CD8-positive, alpha-beta memory T cell (primary cell): ENCODE measurements around the gene YOD1. TPM values are rescaled to one million over a fixed set of nuclear protein-coding genes. Genes with fewer than 3 reads are reported as not detected.

Experiments used
- CTCF ChIA-PET: fragments of 350-600 bp; sonication (Branson Sonifier 250); formaldehyde crosslinking; loops from one replicate; lab custom pipeline; 2021; ENCODE audit warnings: antibody characterized with exemption; lab: Charles Lee
- POLR2A ChIA-PET: fragments of 350-600 bp; sonication (Branson Sonifier 250); formaldehyde crosslinking; loops from one replicate; lab custom pipeline; 2021; ENCODE audit warnings: antibody characterized with exemption; lab: Charles Lee
- DNase-seq, 5 donors: peaks; one replicate each; pipeline versions ENCODE4 v3.0.0 to v3.0.0-alpha.2; 2020 to 2022; ENCODE audit warnings: mixed read lengths in 1 of 5
- H3K27ac ChIP-seq: one replicate; pipeline ENCODE4 v1.7.0; 2013; ENCODE audit warnings: low read depth, mild to moderate bottlenecking, low read length, moderate library complexity
- H3K27me3 ChIP-seq: 2 replicates; pipeline ENCODE4 v1.7.0; 2013; ENCODE audit warnings: low read length, mild to moderate bottlenecking; ENCODE audit not compliant: insufficient read depth, poor library complexity, severe bottlenecking
- H3K36me3 ChIP-seq: 2 replicates; pipeline ENCODE4 v1.7.0; 2013; ENCODE audit warnings: mild to moderate bottlenecking, low read length, moderate library complexity; ENCODE audit not compliant: insufficient read depth
- H3K4me1 ChIP-seq: 2 replicates; pipeline ENCODE4 v1.7.0; 2013; ENCODE audit warnings: mild to moderate bottlenecking, low read length, moderate library complexity; ENCODE audit not compliant: insufficient read depth
- H3K4me3 ChIP-seq: 2 replicates; pipeline ENCODE4 v1.7.0; 2013; ENCODE audit warnings: mild to moderate bottlenecking, low read length
- H3K9me3 ChIP-seq: 2 replicates; pipeline ENCODE4 v1.7.0; 2013; ENCODE audit warnings: mild to moderate bottlenecking, low read length
- H3K27ac Mint-ChIP-seq, 8 donors: one replicate each; pipeline ENCODE4 v1.8.0; 2020 to 2021; ENCODE audit warnings: mixed read lengths in 8 of 8, mild to moderate bottlenecking in 6 of 8, inconsistent platforms in 3 of 8, moderate library complexity in 3 of 8
- H3K27me3 Mint-ChIP-seq, 2 donors: one replicate each; pipeline ENCODE4 v1.8.0; 2020 to 2021; ENCODE audit warnings: mixed read lengths in 2 of 2, mild to moderate bottlenecking in 1 of 2, moderate library complexity in 1 of 2
- H3K36me3 Mint-ChIP-seq, 3 donors: one replicate each; pipeline ENCODE4 v1.8.0; 2020 to 2021; ENCODE audit warnings: mixed read lengths in 3 of 3, inconsistent platforms in 1 of 3, mild to moderate bottlenecking in 1 of 3
- H3K4me1 Mint-ChIP-seq, 3 donors: one replicate each; pipeline ENCODE4 v1.8.0; 2020 to 2021; ENCODE audit warnings: mixed read lengths in 3 of 3, inconsistent platforms in 1 of 3, mild to moderate bottlenecking in 1 of 3
- H3K4me3 Mint-ChIP-seq, 7 donors: one replicate each; pipeline ENCODE4 v1.8.0; 2020 to 2021; ENCODE audit warnings: mixed read lengths in 7 of 7, mild to moderate bottlenecking in 6 of 7, moderate library complexity in 4 of 7, inconsistent platforms in 2 of 7
- H3K9me3 Mint-ChIP-seq, 5 donors: one replicate each; pipeline ENCODE4 v1.8.0; 2020 to 2022; ENCODE audit warnings: mixed read lengths in 5 of 5, mild to moderate bottlenecking in 3 of 5, moderate library complexity in 2 of 5, inconsistent platforms in 1 of 5
- polyA plus RNA-seq: library from polyadenylated mRNA; unstranded; fragments of 300-500 nt; fragmentation: Illumina TruSeq; gene quantifications from one replicate; pipeline ENCODE4 v1.2.3, GENCODE V29; 2021
- total RNA-seq, 2 experiments: library from RNA; stranded (reverse); gene quantifications; one replicate each; pipeline ENCODE4 v1.2.3, GENCODE V29; 2021

The YOD1 gene
- total and polyA plus RNA-seq, 3 experiments from 2014 or later = 0.98 to 10.6 (median 10.3) TPM

GRCh38 chr1:207052911-207053769 lies 2.1 kb upstream of the YOD1 start, which contains the start of gene PFKFB2:
Gene PFKFB2, plus strand, starts transcription at chr1:207053275. Its CDS starts 1,443 bp downstream, at chr1:207054718.
- POLR2A ChIA-PET = interaction anchor here (0.6 to 1.5 kb wide), 3 partner anchors 19 to 508 kb away, joined by 3 to 7 read pairs (median 6); partner anchors contain the start of gene CD55
- Histone ChIP-seq H3K4me1 (peaks cover 29% of the 10 kb centered on the region), H3K9me3 (no peaks in the 10 kb centered on the region), H3K27ac (peak within 1 kb of the TSS; percentile 91), H3K4me3 (peak within 1 kb of the TSS; percentile 86), H3K36me3 (peaks cover 13% of the 10 kb centered on the region), H3K27me3 (no peaks in the 10 kb centered on the region)
- peaks cover 0 to 29% (median 0%) of the 10 kb centered on the region in 3 donors for H3K36me3 Mint-ChIP-seq
- DNase-seq = peak; percentile 90 to 97 (median 93)
- peak within 1 kb of the TSS; percentile 84 to 99 (median 94) for H3K27ac Mint-ChIP-seq
- H3K4me1 Mint-ChIP-seq = peaks cover 37 to 53% (median 43%) of the 10 kb centered on the region in 3 donors
- no peaks in the 10 kb centered on the region for H3K9me3 Mint-ChIP-seq
- H3K27me3 Mint-ChIP-seq = peaks cover 1 to 4% of the 10 kb centered on the region in 2 donors
- CTCF ChIA-PET = interaction anchor here (1.0 to 2.3 kb wide), 8 partner anchors 9 to 353 kb away, joined by 3 to 15 read pairs (median 4); no protein-coding TSS in a partner anchor
- peak within 1 kb of the TSS; percentile 97 to 100 (median 98) for H3K4me3 Mint-ChIP-seq

GRCh38 chr1:207050480-207051190 lies 373 bp downstream of the YOD1 start:
- Mint-ChIP-seq H3K9me3 (no peaks in the 10 kb centered on the region), H3K36me3 (peaks cover 0 to 51% (median 4%) of the 10 kb centered on the region in 3 donors), H3K27ac (peak overlapping the region; percentile 81 to 98 (median 96)), H3K4me1 (peaks cover 51 to 78% (median 68%) of the 10 kb centered on the region in 3 donors), H3K27me3 (peaks cover 0 to 1% of the 10 kb centered on the region in 2 donors), H3K4me3 (peak overlapping the region; percentile 97 to 100 (median 98))
- Histone ChIP-seq H3K27ac (peak overlapping the region; percentile 91), H3K4me3 (peak overlapping the region; percentile 91), H3K4me1 (peaks cover 39% of the 10 kb centered on the region), H3K9me3 (no peaks in the 10 kb centered on the region), H3K27me3 (no peaks in the 10 kb centered on the region), H3K36me3 (peaks cover 16% of the 10 kb centered on the region)
- ChIA-PET POLR2A (no interaction called here), CTCF (interaction anchor here (0.9 to 2.6 kb wide), 11 partner anchors 7 to 448 kb away, joined by 3 to 21 read pairs (median 3); no protein-coding TSS in a partner anchor)
- peak; percentile 84 to 93 (median 86) for DNase-seq

GRCh38 chr1:207049974-207050391 lies 1.0 kb downstream of the YOD1 start:
- Histone ChIP-seq H3K36me3 (peaks cover 16% of the 10 kb centered on the region), H3K27ac (peak overlapping the region; percentile 91), H3K9me3 (no peaks in the 10 kb centered on the region), H3K27me3 (no peaks in the 10 kb centered on the region), H3K4me3 (peak overlapping the region; percentile 91), H3K4me1 (peaks cover 39% of the 10 kb centered on the region)
- Mint-ChIP-seq H3K27ac (peak overlapping the region; percentile 66 to 98 (median 96)), H3K4me3 (peak overlapping the region; percentile 97 to 100 (median 98)), H3K27me3 (peaks cover 0 to 1% of the 10 kb centered on the region in 2 donors), H3K36me3 (peaks cover 0 to 54% (median 6%) of the 10 kb centered on the region in 3 donors), H3K9me3 (no peaks in the 10 kb centered on the region), H3K4me1 (peaks cover 55 to 85% (median 75%) of the 10 kb centered on the region in 3 donors)
- DNase-seq = peak; percentile 25 to 68 (median 48)
- ChIA-PET CTCF (interaction anchor here (0.9 to 2.6 kb wide), 12 partner anchors 8 to 449 kb away, joined by 3 to 21 read pairs (median 4); partner anchors contain the start of gene C1orf116), POLR2A (interaction anchor here (0.7 kb wide), 1 partner anchor 221 kb away, joined by 3 read pairs; no protein-coding TSS in a partner anchor)

GRCh38 chr1:207049514-207049913 lies 1.5 kb downstream of the YOD1 start:
- H3K27me3 Mint-ChIP-seq = peaks cover 0 to 1% of the 10 kb centered on the region in 2 donors
- H3K27ac ChIP-seq = peak overlapping the region; percentile 91
- CTCF ChIA-PET = interaction anchor here (0.9 to 2.6 kb wide), 10 partner anchors 8 to 449 kb away, joined by 3 to 21 read pairs (median 4); partner anchors contain the start of gene C1orf116

GRCh38 chr1:207049054-207049453 lies 2.0 kb downstream of the YOD1 start:
- Histone ChIP-seq H3K36me3 (peaks cover 16% of the 10 kb centered on the region), H3K27ac (peak overlapping the region; percentile 91), H3K9me3 (no peaks in the 10 kb centered on the region), H3K27me3 (no peaks in the 10 kb centered on the region), H3K4me1 (peaks cover 39% of the 10 kb centered on the region), H3K4me3 (no peak overlapping the region)
- Mint-ChIP-seq H3K27ac (peak overlapping the region in 4 of 8 donors; percentile 2 to 98 (median 56)), H3K4me1 (peaks cover 57 to 89% (median 84%) of the 10 kb centered on the region in 3 donors), H3K4me3 (peak overlapping the region in 4 of 7 donors; percentile 0 to 100 (median 98)), H3K27me3 (peaks cover 0 to 1% of the 10 kb centered on the region in 2 donors), H3K36me3 (peaks cover 0 to 61% (median 6%) of the 10 kb centered on the region in 3 donors), H3K9me3 (no peaks in the 10 kb centered on the region)
- DNase-seq = no peak
- CTCF ChIA-PET = interaction anchor here (1.1 to 2.6 kb wide), 3 partner anchors 16 to 34 kb away, joined by 3 to 9 read pairs (median 5); partner anchors contain the start of gene C1orf116
- POLR2A ChIA-PET = no interaction called here

More at GRCh38 chr1:207049514-207049913, 1.5 kb downstream of the YOD1 start:
- Histone ChIP-seq H3K9me3 (no peaks in the 10 kb centered on the region), H3K4me1 (peaks cover 39% of the 10 kb centered on the region), H3K27me3 (no peaks in the 10 kb centered on the region), H3K4me3 (peak overlapping the region; percentile 91), H3K36me3 (peaks cover 16% of the 10 kb centered on the region)
- peaks cover 57 to 88% (median 80%) of the 10 kb centered on the region in 3 donors for H3K4me1 Mint-ChIP-seq
- peak overlapping the region; percentile 2 to 98 (median 86) for H3K27ac Mint-ChIP-seq
- peak overlapping the region; percentile 34 to 100 (median 98) for H3K4me3 Mint-ChIP-seq
- DNase-seq = no peak
- no peaks in the 10 kb centered on the region for H3K9me3 Mint-ChIP-seq
- POLR2A ChIA-PET = interaction anchor here (0.7 kb wide), 1 partner anchor 220 kb away, joined by 3 read pairs; no protein-coding TSS in a partner anchor
- peaks cover 0 to 58% (median 6%) of the 10 kb centered on the region in 3 donors for H3K36me3 Mint-ChIP-seq

GRCh38 chr1:207048041-207048440 lies 3.0 kb downstream of the YOD1 start:
- Histone ChIP-seq H3K27ac (peak overlapping the region; percentile 35), H3K4me1 (peaks cover 36% of the 10 kb centered on the region), H3K4me3 (no peak overlapping the region), H3K27me3 (no peaks in the 10 kb centered on the region), H3K36me3 (peaks cover 16% of the 10 kb centered on the region), H3K9me3 (no peaks in the 10 kb centered on the region)
- Mint-ChIP-seq H3K36me3 (peaks cover 0 to 63% (median 8%) of the 10 kb centered on the region in 3 donors), H3K27ac (no peak overlapping the region), H3K27me3 (peaks cover 0 to 1% of the 10 kb centered on the region in 2 donors), H3K4me3 (no peak overlapping the region), H3K4me1 (peaks cover 55 to 92% (median 84%) of the 10 kb centered on the region in 3 donors), H3K9me3 (no peaks in the 10 kb centered on the region)
- ChIA-PET CTCF (interaction anchor here (1.1 to 2.2 kb wide), 3 partner anchors 11 to 28 kb away, joined by 3 to 4 read pairs (median 3); no protein-coding TSS in a partner anchor), POLR2A (no interaction called here)
- DNase-seq = no peak

- Mint-ChIP-seq H3K27me3 (peaks cover 0 to 1% of the 10 kb centered on the region in 2 donors), H3K4me3 (peak overlapping the region in 2 of 7 donors; percentile 5 to 34), H3K4me1 (peaks cover 50 to 92% (median 84%) of the 10 kb centered on the region in 3 donors), H3K27ac (peak overlapping the region in 1 of 8 donors; percentile 17), H3K36me3 (peaks cover 0 to 64% (median 13%) of the 10 kb centered on the region in 3 donors), H3K9me3 (no peaks in the 10 kb centered on the region)
- peaks cover 34% of the 10 kb centered on the region for H3K4me1 ChIP-seq
- POLR2A ChIA-PET = no interaction called here
- DNase-seq = no peak
- H3K9me3 ChIP-seq = no peaks in the 10 kb centered on the region
- peaks cover 16% of the 10 kb centered on the region for H3K36me3 ChIP-seq
- H3K27ac ChIP-seq = peak overlapping the region; percentile 35
- H3K4me3 ChIP-seq = no peak overlapping the region
- CTCF ChIA-PET = interaction anchor here (1.1 to 2.2 kb wide), 3 partner anchors 11 to 28 kb away, joined by 3 to 4 read pairs (median 3); no protein-coding TSS in a partner anchor
- H3K27me3 ChIP-seq = no peaks in the 10 kb centered on the region
Measured at GRCh38 chr1:207047505-207047904, 3.5 kb downstream of the YOD1 start.
